DOHH2 (cell line): Measurements from ENCODE around the gene CUBN.

Experiments
- CTCF ChIP-seq: fragments of 200-600 bp; sonication (generic); IDR thresholded peaks from one replicate; pipeline ENCODE4 v1.5.1; 2014; ENCODE audit warnings: antibody characterized with exemption, mild to moderate bottlenecking, low read depth, low read length; ENCODE audit not compliant: poor library complexity, severe bottlenecking
- EZH2phosphoT487 ChIP-seq: fragments of 200-600 bp; sonication (generic); IDR thresholded peaks from 2 replicates; pipeline ENCODE4 v1.6.1; 2017; ENCODE audit warnings: borderline replicate concordance, mild to moderate bottlenecking, antibody characterized with exemption, low read length, moderate library complexity, mixed read lengths

- TF ChIP-seq CTCF (no peak), EZH2phosphoT487 (no peak)
These were observed 220.3 kb downstream of the CUBN start for GRCh38 chr10:16909271-16909767.
